Astrocyte (in vitro differentiated cells and primary cell): Measurements from ENCODE around the gene SV2C. TPM values are rescaled to one million over a fixed set of nuclear protein-coding genes. Genes with fewer than 3 reads are reported as not detected.

Experiments used
- DNase-seq: peaks from one replicate; pipeline ENCODE4 v3.0.0-alpha.2; 2010; ENCODE audit warnings: low read depth
- FAIRE-seq: peaks from 2 replicates; lab custom pipeline; 2011; peaks lifted over from hg19 to GRCh38; lab: Jason Lieb, UNC
- H2AFZ ChIP-seq: 2 replicates; pipeline ENCODE4 v1.6.0; 2012; ENCODE audit warnings: low read depth, low read length, inconsistent platforms
- H3K27ac ChIP-seq: 2 replicates; pipeline ENCODE4 v1.5.1; 2011; ENCODE audit warnings: low read depth, low read length, inconsistent platforms
- H3K27me3 ChIP-seq: 2 replicates; pipeline ENCODE4 v1.6.0; 2011; ENCODE audit warnings: low read length, inconsistent platforms; ENCODE audit not compliant: insufficient read depth
- H3K36me3 ChIP-seq: 2 replicates; pipeline ENCODE4 v1.5.1; 2011; ENCODE audit warnings: low read length, inconsistent platforms; ENCODE audit not compliant: insufficient read depth
- H3K4me1 ChIP-seq: 2 replicates; pipeline ENCODE4 v1.5.1; 2011; ENCODE audit warnings: low read length, inconsistent platforms; ENCODE audit not compliant: insufficient read depth
- H3K4me2 ChIP-seq: 2 replicates; pipeline ENCODE4 v1.6.0; 2012; ENCODE audit warnings: low read length, inconsistent platforms
- H3K4me3 ChIP-seq: 2 replicates; pipeline ENCODE4 v1.5.1; 2011; ENCODE audit warnings: low read depth, mild to moderate bottlenecking, low read length, inconsistent platforms; ENCODE audit not compliant: insufficient read depth
- H3K79me2 ChIP-seq: 2 replicates; pipeline ENCODE4 v1.6.0; 2012; ENCODE audit warnings: mild to moderate bottlenecking, low read length, inconsistent platforms; ENCODE audit not compliant: insufficient read depth
- H3K9ac ChIP-seq: 2 replicates; pipeline ENCODE4 v1.6.0; 2012; ENCODE audit warnings: mild to moderate bottlenecking, low read length, inconsistent platforms
- H3K9me3 ChIP-seq: 2 replicates; pipeline ENCODE4 v1.5.1; 2012; ENCODE audit warnings: low read depth, mild to moderate bottlenecking, low read length, inconsistent platforms; ENCODE audit not compliant: insufficient read depth
- H4K20me1 ChIP-seq: 2 replicates; pipeline ENCODE4 v1.6.0; 2012; ENCODE audit warnings: low read length, inconsistent platforms; ENCODE audit not compliant: insufficient read depth
- H3K27ac Mint-ChIP-seq: one replicate; pipeline ENCODE4 v1.8.0; 2021; ENCODE audit warnings: mild to moderate bottlenecking, mixed read lengths; ENCODE audit not compliant: unreplicated experiment
- H3K27me3 Mint-ChIP-seq: one replicate; pipeline ENCODE4 v1.8.0; 2021; ENCODE audit warnings: low read depth, mixed read lengths; ENCODE audit not compliant: unreplicated experiment
- H3K36me3 Mint-ChIP-seq: one replicate; pipeline ENCODE4 v1.8.0; 2021; ENCODE audit warnings: low read depth, mixed read lengths; ENCODE audit not compliant: unreplicated experiment
- H3K4me1 Mint-ChIP-seq: one replicate; pipeline ENCODE4 v1.8.0; 2021; ENCODE audit warnings: low read depth, mixed read lengths; ENCODE audit not compliant: unreplicated experiment
- H3K4me3 Mint-ChIP-seq: one replicate; pipeline ENCODE4 v1.8.0; 2021; ENCODE audit warnings: mild to moderate bottlenecking, moderate library complexity, mixed read lengths; ENCODE audit not compliant: unreplicated experiment
- H3K9me3 Mint-ChIP-seq: one replicate; pipeline ENCODE4 v1.8.0; 2021; ENCODE audit warnings: mild to moderate bottlenecking, mixed read lengths; ENCODE audit not compliant: unreplicated experiment
- EZH2 ChIP-seq: IDR thresholded peaks from 2 replicates; pipeline ENCODE4 v1.6.1; 2012; ENCODE audit warnings: mild to moderate bottlenecking, low read length, inconsistent platforms; ENCODE audit not compliant: insufficient read depth
- total RNA-seq: library from RNA; stranded (reverse); gene quantifications from 2 replicates; pipeline ENCODE4 v1.2.1, GENCODE V29; 2021
- TF ChIP-seq, protein P1 (sequence below): IDR thresholded peaks from 2 replicates; pipeline ENCODE4 v1.5.1; 2011; ENCODE audit warnings: low read depth, mild to moderate bottlenecking, inconsistent platforms, low read length, moderate library complexity; ENCODE audit not compliant: insufficient read depth

Gene SV2C
- total RNA-seq, 1 donor from 2014 or later: 0.05 TPM

DNA sequence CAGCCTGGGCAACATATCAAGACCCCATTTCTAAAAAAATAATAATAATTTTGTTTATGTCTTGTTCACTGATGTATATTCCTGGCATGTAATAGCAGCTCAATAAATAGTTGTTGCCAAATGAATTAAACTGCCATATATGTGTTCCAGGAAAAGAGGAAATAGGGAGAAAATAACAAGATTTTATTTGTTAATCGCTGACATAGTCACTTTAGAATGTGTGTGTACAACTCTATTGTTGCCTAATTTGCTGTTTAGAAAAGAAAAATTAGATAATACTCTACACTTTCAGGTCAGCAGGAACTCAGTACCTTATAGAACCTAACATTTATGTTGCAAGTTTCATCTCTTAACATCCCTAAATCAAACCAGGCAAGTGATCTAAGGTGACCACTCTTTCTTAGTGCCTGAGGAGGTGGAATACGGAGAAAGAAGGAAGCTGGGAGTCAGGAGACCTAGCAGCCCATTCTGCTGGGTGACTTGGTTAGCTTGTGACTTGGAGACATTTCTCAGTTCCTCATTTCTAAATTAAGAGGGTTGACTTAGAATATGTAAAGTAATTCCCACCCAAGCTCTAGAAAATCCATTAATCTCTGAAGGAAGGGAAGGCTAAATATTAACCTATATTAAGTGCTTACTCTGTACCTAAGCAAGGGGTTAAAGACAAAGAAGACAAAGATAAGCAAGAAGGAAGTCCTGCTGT is 209.6 kb downstream of the SV2C start:
- no peaks in the 10 kb centered on the region for H3K27me3 ChIP-seq
- no peak overlapping the region for H2AFZ ChIP-seq
- peaks cover 10% of the 10 kb centered on the region for H3K4me1 Mint-ChIP-seq
- H3K36me3 Mint-ChIP-seq: no peaks in the 10 kb centered on the region
- H3K4me1 ChIP-seq: no peaks in the 10 kb centered on the region
- TF ChIP-seq, protein P1, sequence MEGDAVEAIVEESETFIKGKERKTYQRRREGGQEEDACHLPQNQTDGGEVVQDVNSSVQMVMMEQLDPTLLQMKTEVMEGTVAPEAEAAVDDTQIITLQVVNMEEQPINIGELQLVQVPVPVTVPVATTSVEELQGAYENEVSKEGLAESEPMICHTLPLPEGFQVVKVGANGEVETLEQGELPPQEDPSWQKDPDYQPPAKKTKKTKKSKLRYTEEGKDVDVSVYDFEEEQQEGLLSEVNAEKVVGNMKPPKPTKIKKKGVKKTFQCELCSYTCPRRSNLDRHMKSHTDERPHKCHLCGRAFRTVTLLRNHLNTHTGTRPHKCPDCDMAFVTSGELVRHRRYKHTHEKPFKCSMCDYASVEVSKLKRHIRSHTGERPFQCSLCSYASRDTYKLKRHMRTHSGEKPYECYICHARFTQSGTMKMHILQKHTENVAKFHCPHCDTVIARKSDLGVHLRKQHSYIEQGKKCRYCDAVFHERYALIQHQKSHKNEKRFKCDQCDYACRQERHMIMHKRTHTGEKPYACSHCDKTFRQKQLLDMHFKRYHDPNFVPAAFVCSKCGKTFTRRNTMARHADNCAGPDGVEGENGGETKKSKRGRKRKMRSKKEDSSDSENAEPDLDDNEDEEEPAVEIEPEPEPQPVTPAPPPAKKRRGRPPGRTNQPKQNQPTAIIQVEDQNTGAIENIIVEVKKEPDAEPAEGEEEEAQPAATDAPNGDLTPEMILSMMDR: no peak
- TF ChIP-seq EZH2: no peak
- no peak overlapping the region for H3K4me3 ChIP-seq
- no peaks in the 10 kb centered on the region for H3K79me2 ChIP-seq
- DNase-seq (no peak), FAIRE-seq (no peak)
- H3K4me3 Mint-ChIP-seq: no peak overlapping the region
- H3K36me3 ChIP-seq: no peaks in the 10 kb centered on the region
- H3K9me3 Mint-ChIP-seq: no peaks in the 10 kb centered on the region
- no peak overlapping the region for H3K27ac ChIP-seq
- peaks cover 5% of the 10 kb centered on the region for H3K27me3 Mint-ChIP-seq
- H3K9me3 ChIP-seq: no peaks in the 10 kb centered on the region
- no peak overlapping the region for H3K4me2 ChIP-seq
- no peak overlapping the region for H3K9ac ChIP-seq
- no peak overlapping the region for H3K27ac Mint-ChIP-seq
- no peaks in the 10 kb centered on the region for H4K20me1 ChIP-seq

DNA sequence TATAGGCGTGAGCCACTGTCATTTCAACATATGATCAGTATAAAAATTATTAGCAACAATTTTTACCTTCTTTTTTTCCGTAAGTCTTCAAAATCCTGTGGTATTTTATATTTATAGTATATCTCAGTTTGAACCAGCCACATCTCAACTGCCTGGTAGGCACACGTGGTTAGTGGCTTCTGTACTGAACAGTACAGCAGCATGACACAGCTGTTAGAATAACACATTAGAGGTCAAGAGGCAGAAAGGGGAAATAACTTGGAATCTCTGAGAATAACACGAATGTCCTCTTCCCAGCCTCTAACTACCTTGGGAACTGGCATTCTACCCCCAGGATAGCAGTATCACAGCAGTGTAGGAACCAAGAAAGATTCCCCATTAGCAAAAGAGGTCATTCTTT is 211.4 kb downstream of the SV2C start:
- no peak overlapping the region for H3K9ac ChIP-seq
- H4K20me1 ChIP-seq: no peaks in the 10 kb centered on the region
- H3K4me1 ChIP-seq: no peaks in the 10 kb centered on the region
- H3K9me3 Mint-ChIP-seq: no peaks in the 10 kb centered on the region
- H3K9me3 ChIP-seq: no peaks in the 10 kb centered on the region
- no peaks in the 10 kb centered on the region for H3K36me3 Mint-ChIP-seq
- no peaks in the 10 kb centered on the region for H3K79me2 ChIP-seq
- H3K4me1 Mint-ChIP-seq: peaks cover 10% of the 10 kb centered on the region
- H3K27me3 Mint-ChIP-seq: peaks cover 10% of the 10 kb centered on the region
- no peak overlapping the region for H2AFZ ChIP-seq
- no peak overlapping the region for H3K4me3 ChIP-seq
- no peak for FAIRE-seq
- H3K27me3 ChIP-seq: no peaks in the 10 kb centered on the region
- DNase-seq: no peak
- H3K4me3 Mint-ChIP-seq: no peak overlapping the region
- no peak overlapping the region for H3K27ac ChIP-seq
- no peaks in the 10 kb centered on the region for H3K36me3 ChIP-seq
- H3K27ac Mint-ChIP-seq: no peak overlapping the region
- TF ChIP-seq, protein P1: no peak
- no peak for TF ChIP-seq EZH2
- H3K4me2 ChIP-seq: no peak overlapping the region

DNA sequence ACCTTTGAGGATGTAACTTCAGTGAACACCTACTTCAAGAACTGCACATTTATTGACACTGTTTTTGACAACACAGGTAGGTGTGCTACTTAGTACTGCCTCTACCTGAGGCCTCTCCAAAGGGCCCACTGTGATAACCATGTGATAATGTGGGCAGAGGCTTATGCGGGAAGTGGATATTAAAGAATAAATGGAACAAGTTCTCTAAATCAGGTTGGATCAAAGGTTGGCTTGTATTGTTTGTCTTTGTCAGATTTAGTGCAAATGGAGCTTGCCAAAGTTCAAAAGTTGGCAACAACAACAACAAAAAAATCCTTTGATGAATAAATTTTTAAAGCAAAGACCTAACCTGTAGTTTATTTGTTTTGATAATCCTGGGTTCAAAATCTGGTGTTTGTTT is 215.7 kb downstream of the SV2C start:
- no peak overlapping the region for H3K4me3 Mint-ChIP-seq
- H3K4me1 Mint-ChIP-seq: peaks cover 7% of the 10 kb centered on the region
- no peak overlapping the region for H3K27ac ChIP-seq
- no peak overlapping the region for H3K4me3 ChIP-seq
- DNase-seq (no peak), FAIRE-seq (no peak)
- TF ChIP-seq, protein P1: no peak
- no peak for TF ChIP-seq EZH2
- H3K9ac ChIP-seq: no peak overlapping the region
- H3K27me3 Mint-ChIP-seq: peaks cover 7% of the 10 kb centered on the region
- H3K27ac Mint-ChIP-seq: no peak overlapping the region
- H3K4me2 ChIP-seq: no peak overlapping the region
- no peaks in the 10 kb centered on the region for H3K36me3 ChIP-seq
- no peaks in the 10 kb centered on the region for H3K36me3 Mint-ChIP-seq
- no peaks in the 10 kb centered on the region for H3K79me2 ChIP-seq
- H2AFZ ChIP-seq: no peak overlapping the region
- no peaks in the 10 kb centered on the region for H3K27me3 ChIP-seq
- no peaks in the 10 kb centered on the region for H4K20me1 ChIP-seq
- H3K4me1 ChIP-seq: no peaks in the 10 kb centered on the region
- H3K9me3 ChIP-seq: no peaks in the 10 kb centered on the region
- H3K9me3 Mint-ChIP-seq: no peaks in the 10 kb centered on the region
